GM18505 (cell line): ENCODE data around the gene DPP10.

Experiments used
- ATAC-seq: cut with Tn5 transposase; IDR thresholded peaks from one replicate; pipeline ENCODE4 v1.9.1; 2021; ENCODE audit not compliant: unreplicated experiment
- POLR2A ChIP-seq: IDR thresholded peaks from 4 replicates; pipeline ENCODE4 v1.6.1; 2011; ENCODE audit warnings: borderline replicate concordance; ENCODE audit not compliant: insufficient read depth, insufficient read length; ENCODE audit errors: extremely low read depth

Gene DPP10

GRCh38 chr2:115484486-115484885 is 1042.0 kb downstream of the DPP10 start:
- ATAC-seq = no peak
- no peak for TF ChIP-seq POLR2A

- no peak for TF ChIP-seq POLR2A
- no peak for ATAC-seq
These were observed 1042.5 kb downstream of the DPP10 start for GRCh38 chr2:115484983-115485382.

GRCh38 chr2:115491186-115491793 is 1048.8 kb downstream of the DPP10 start:
- ATAC-seq = no peak
- TF ChIP-seq POLR2A = no peak

- no peak for ATAC-seq
- no peak for TF ChIP-seq POLR2A
These were observed 1062.9 kb downstream of the DPP10 start for GRCh38 chr2:115505331-115505730.

GRCh38 chr2:115520727-115521126 is 1078.3 kb downstream of the DPP10 start:
- no peak for TF ChIP-seq POLR2A
- no peak for ATAC-seq

GRCh38 chr2:115524452-115524851 is 1082.0 kb downstream of the DPP10 start:
- no peak for TF ChIP-seq POLR2A
- no peak for ATAC-seq

GRCh38 chr2:115529627-115530026 is 1087.2 kb downstream of the DPP10 start:
- no peak for ATAC-seq
- TF ChIP-seq POLR2A = no peak

GRCh38 chr2:115533081-115533480 is 1090.6 kb downstream of the DPP10 start:
- TF ChIP-seq POLR2A = no peak
- ATAC-seq = no peak

- no peak for TF ChIP-seq POLR2A
- no peak for ATAC-seq
These were observed 1099.4 kb downstream of the DPP10 start for GRCh38 chr2:115541814-115542213.

GRCh38 chr2:115542331-115542730 is 1099.9 kb downstream of the DPP10 start:
- no peak for ATAC-seq
- no peak for TF ChIP-seq POLR2A

- ATAC-seq = no peak
- no peak for TF ChIP-seq POLR2A
These were observed 1100.6 kb downstream of the DPP10 start for GRCh38 chr2:115543024-115543423.

- ATAC-seq = no peak
- TF ChIP-seq POLR2A = no peak
These were observed 1101.0 kb downstream of the DPP10 start for GRCh38 chr2:115543461-115543860.

- no peak for ATAC-seq
- TF ChIP-seq POLR2A = no peak
These were observed 1107.2 kb downstream of the DPP10 start for GRCh38 chr2:115549611-115550130.

GRCh38 chr2:115552726-115553125 is 1110.3 kb downstream of the DPP10 start:
- no peak for TF ChIP-seq POLR2A
- no peak for ATAC-seq

GRCh38 chr2:115554153-115554552 is 1111.7 kb downstream of the DPP10 start:
- ATAC-seq = no peak

More at GRCh38 chr2:115554153-115554552, 1111.7 kb downstream of the DPP10 start:
- TF ChIP-seq POLR2A = no peak
